NCI-H524 treated with DMSO at 0.1 percent for 48 hours (cell line): ENCODE results near the gene UBE2U.
"Not testable (repeated sequence)": the region's sequence is repeated elsewhere in the genome, so short reads cannot be mapped to it uniquely, and the experiment has no call there.

Experiments
- DNase-seq: peaks from one replicate; lab custom pipeline; 2025; lab: John Stamatoyannopoulos, UW

Gene UBE2U

DNA sequence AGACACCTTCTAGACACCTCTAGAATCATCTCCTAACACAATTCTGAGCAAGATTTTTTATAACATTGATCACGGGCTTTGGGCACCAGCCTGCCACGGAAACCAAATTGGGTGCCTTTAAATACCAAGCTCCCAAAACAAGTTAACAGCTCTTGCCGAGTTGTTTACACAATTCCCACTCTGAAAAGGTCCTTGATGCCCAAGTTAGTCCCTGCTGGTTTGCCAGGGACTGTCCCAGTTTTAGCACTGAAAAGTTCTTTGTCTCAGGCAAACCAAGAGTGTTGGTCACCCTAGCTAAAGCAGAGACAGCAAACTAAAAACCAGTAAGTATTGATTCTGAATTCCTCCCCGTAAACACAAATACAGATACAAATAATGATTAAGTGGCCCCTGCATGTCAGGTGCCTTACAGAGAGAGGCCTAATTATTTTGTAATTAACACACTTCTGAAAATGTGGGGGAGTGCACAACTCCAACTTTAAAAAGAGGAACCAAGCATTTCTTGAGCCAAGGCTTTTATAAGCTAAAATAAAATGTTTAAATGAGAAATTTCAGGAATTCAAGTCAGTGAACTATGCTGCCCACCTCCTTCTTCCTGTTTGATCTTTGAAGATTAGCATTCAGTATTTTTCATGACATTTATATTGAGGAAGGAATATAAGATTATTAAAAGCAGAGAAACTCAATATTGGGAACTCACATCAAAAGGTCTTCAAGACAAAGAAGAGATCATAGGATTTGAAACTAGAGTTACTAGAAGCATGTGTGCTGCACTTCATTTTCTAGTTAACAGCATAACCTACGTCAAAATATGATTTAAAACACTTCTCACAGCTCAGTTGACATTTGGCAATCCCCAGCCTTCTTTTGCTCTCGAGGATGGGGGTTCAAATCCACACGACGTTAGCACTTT is 9.0 kb upstream of the UBE2U start:
- no peak for DNase-seq

GRCh38 chr1:64195081-64195395 is 8.4 kb upstream of the UBE2U start:
- no peak for DNase-seq

- DNase-seq = no peak
These were observed 7.2 kb upstream of the UBE2U start for GRCh38 chr1:64196074-64196870.

GRCh38 chr1:64197076-64197475 is 6.3 kb upstream of the UBE2U start:
- DNase-seq = peak; percentile 53

DNA sequence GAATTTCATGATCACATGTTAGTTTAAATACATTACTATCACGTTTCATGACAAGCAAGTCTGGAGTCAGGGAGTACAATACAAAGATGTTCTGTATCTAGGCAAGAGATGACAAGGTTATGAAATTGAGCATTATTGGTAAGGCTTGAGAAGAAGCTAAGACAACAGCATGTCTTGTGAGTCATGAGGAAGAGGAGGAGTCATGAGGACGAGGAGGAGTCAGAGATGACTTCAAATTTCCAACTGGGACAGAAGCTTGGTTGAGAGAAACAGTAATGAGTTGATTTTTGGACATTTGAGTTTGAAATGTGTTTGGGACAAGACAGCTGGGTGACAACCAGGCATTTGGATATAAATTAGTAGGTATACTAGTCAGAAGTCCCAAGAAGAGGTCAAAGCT is 4.3 kb upstream of the UBE2U start:
- DNase-seq = no peak

- DNase-seq = no peak
These were observed 3.4 kb upstream of the UBE2U start for GRCh38 chr1:64200064-64200463.

DNA sequence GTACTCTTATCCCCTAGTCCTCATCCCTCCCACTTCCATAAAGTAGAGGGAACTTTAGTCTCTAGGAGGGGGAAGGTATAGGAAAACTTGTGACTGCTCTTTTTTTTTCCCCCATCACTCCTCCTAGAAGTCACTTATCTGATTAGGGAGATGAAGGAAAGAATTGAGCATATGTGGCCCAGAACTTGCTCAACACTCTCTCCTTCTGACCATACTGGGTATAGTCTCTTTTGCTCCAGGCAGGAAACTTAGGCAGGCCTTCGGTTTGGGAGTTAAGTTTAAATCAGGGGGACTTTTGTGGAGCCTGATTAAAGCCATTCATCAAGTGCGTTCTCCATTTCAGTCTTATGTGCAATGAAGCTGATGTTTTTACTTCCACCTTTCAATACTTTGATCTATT is 5.8 kb downstream of the UBE2U start:
- DNase-seq = no peak

DNA sequence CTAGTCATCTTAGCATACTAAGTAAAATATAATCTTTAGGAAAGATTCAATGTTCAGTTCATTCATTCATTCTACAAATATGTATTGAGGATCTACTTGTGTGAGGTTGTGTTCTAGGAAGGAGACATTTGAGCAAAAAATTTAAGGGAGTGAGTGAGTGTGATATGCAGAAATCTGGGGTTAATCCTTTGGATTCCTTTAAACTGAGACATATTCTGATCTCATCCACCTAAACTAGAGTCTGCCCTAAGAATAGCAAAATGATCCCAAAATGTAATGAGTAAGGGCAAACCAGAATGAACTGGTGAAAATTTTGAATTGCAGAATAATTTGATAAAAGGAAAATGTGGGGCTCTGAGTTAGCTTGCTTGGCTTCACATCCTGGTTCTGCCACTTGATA is 8.6 kb downstream of the UBE2U start:
- DNase-seq = no peak

GRCh38 chr1:64215576-64215975 is 12.2 kb downstream of the UBE2U start:
- no peak for DNase-seq

GRCh38 chr1:64220241-64220640 is 16.8 kb downstream of the UBE2U start:
- DNase-seq = no peak

GRCh38 chr1:64223329-64224151 is 20.1 kb downstream of the UBE2U start:
- DNase-seq = no peak

- DNase-seq = not testable (repeated sequence)
These were observed 20.8 kb downstream of the UBE2U start for GRCh38 chr1:64224236-64224635.

DNA sequence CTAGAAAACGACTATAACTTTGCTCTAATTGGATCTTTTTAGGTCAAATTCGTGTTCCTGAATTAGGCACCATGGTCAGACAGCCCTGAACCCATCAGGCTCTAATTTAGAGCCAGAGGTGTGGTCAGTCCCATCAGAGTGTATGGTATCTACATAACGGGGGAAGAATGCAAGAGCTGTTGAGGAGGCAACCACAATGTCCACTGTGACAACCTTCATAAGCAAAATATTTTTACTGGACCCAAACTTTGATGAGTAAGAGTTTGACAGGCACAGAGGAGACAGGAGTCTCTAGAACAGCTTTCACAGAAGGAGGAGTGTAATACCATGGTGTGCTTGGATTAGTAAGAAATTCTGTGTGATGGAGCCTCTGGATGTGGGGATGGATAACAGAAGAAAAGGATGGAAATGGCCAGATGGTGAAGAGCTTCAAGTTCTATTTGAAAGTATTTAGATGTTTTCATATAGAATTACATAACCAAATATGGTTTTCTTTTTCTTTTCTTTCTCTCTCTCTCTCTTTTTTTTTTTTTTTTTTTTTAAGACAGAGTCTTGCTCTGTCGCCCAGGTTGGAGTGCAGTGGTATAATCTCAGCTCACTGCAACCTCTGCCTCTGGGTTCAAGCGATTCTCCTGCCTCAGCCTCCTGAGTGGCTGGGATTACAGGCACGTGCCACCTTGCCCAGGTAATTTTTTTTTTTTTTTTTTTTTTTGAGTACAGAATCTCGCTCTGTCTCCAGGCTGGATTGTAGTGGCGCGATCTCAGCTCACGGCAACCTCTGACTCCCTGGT is 24.9 kb downstream of the UBE2U start:
- DNase-seq = no peak

GRCh38 chr1:64229307-64229706 is 25.9 kb downstream of the UBE2U start:
- peak; percentile 94 for DNase-seq

- DNase-seq = no peak
These were observed 27.7 kb downstream of the UBE2U start for GRCh38 chr1:64231153-64231552.

GRCh38 chr1:64231654-64232053 is 28.2 kb downstream of the UBE2U start:
- no peak for DNase-seq

DNA sequence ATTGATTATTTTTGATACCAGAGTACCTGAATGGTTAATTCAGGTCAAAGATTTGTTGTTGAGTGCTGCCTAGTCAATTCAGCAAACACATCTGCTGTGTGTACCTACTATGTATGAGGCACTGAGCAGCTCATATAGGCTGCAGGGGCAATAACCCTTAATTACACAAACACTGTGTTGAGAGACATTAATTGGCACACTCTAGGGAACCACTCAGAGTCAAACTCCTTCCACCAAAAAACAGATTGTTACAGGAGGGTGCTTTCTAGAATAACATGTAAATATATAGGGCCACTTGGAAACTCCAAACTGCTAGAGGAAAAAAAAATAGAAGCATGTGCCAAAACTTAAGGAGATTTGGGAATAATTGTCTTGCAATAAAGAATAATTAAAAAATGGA is 31.3 kb downstream of the UBE2U start:
- no peak for DNase-seq

DNA sequence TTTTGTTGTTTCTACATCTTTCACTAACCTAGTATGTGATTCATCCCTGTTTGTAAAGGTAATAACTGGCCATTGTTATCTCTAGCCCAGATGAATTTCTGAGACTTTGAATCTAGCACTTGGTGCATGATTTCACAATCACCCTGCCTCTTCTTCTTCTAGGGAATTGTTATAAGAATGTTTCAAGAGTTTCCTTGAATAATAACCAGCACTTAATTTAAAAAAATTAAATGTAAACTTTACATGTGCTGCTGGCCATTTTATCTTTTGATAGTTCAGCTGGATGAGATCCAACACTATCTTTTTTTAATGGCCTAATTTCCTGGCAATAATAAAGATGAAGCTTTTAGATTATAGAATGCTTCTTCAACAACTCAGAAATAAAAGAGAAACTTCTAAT is 31.8 kb downstream of the UBE2U start:
- no peak for DNase-seq

GRCh38 chr1:64235910-64236309 is 32.5 kb downstream of the UBE2U start:
- no peak for DNase-seq

GRCh38 chr1:64236541-64236954 is 33.1 kb downstream of the UBE2U start:
- no peak for DNase-seq

GRCh38 chr1:64239519-64239918 is 36.1 kb downstream of the UBE2U start:
- not testable (repeated sequence) for DNase-seq

GRCh38 chr1:64240206-64240605 is 36.8 kb downstream of the UBE2U start:
- DNase-seq = no peak
